ENCODE data around the gene TXLNA.

Gene TXLNA

GRCh38 chr1:32242341-32242851 is 62.9 kb downstream of the TXLNA start:
- TF ChIP-seq CTCF (IDR thresholded peaks at IDR 0.05; ENCODE audit: low read depth, low read length, missing control alignments), result no peak
- in situ Hi-C loops (cut with HindIII; ENCODE audit: low sequenced_read_pairs), result loop anchor here (5.0 kb wide), 1 partner anchor 80 kb away; no protein-coding TSS in a partner anchor
- DNase-seq (ENCODE audit: low read depth), result no peak
- H3K4me3 ChIP-seq (ENCODE audit: low read depth, low read length), result no peak overlapping the region

- in situ Hi-C loops (cut with HindIII; ENCODE audit: low sequenced_read_pairs), result no loop called here
These were observed 67.4 kb downstream of the TXLNA start, which contains the start of gene FAM167B for GRCh38 chr1:32246888-32247273. Gene FAM167B, plus strand, starts transcription at chr1:32247222. Its CDS starts 200 bp downstream, at chr1:32247422.

GRCh38 chr1:32247452-32247851 is 68.0 kb downstream of the TXLNA start:
- no peak overlapping the region for H3K4me3 ChIP-seq (ENCODE audit: low read depth, low read length)
- DNase-seq (ENCODE audit: low read depth), result no peak
- in situ Hi-C loops (cut with HindIII; ENCODE audit: low sequenced_read_pairs), result no loop called here
- TF ChIP-seq CTCF (IDR thresholded peaks at IDR 0.05; ENCODE audit: low read depth, low read length, missing control alignments), result no peak

More at GRCh38 chr1:32246888-32247273, 67.4 kb downstream of the TXLNA start, which contains the start of gene FAM167B:
- TF ChIP-seq CTCF (IDR thresholded peaks at IDR 0.05; ENCODE audit: low read depth, low read length, missing control alignments), result no peak
- no peak for DNase-seq (ENCODE audit: low read depth)
- no peak within 1 kb of the TSS for H3K4me3 ChIP-seq (ENCODE audit: low read depth, low read length)
